HCT116 (cell line): Measurements from ENCODE around the gene SPATA20. TPM values are rescaled to one million over a fixed set of nuclear protein-coding genes. Genes with fewer than 3 reads are reported as not detected.

Source experiments
- ATAC-seq: fragments of 200-7000 bp; cut with Tn5 transposase; 2 replicates; pipeline ENCODE4 v1.9.1; 2020; ENCODE audit warnings: mild to moderate bottlenecking, moderate library complexity
- BruUV-seq: library from RNA; stranded (reverse); fragments of 400-500 nt; replicated peaks from 2 replicates; lab custom pipeline; 2021; lab: Mats Ljungman, UMichigan
- CTCF ChIA-PET: fragments of 300-600 bp; sonication (Branson Sonifier 250); formaldehyde crosslinking; loops from one replicate; lab custom pipeline; 2021; ENCODE audit warnings: antibody characterized with exemption; lab: Charles Lee
- POLR2A ChIA-PET: fragments of 300-600, 350-600 bp; sonication (Branson Sonifier 250); formaldehyde crosslinking; loops from one replicate; lab custom pipeline; 2021; ENCODE audit warnings: antibody characterized with exemption; lab: Charles Lee
- RAD21 ChIA-PET, 2 experiments: fragments of 300-600 bp; sonication (Branson Sonifier 250); formaldehyde crosslinking; loops; one replicate each; lab custom pipeline; 2023; ENCODE audit warnings: low total read pairs in 2 of 2; ENCODE audit not compliant: uncharacterized antibody in 2 of 2, unreplicated experiment in 2 of 2, low non-redundant PET in 1 of 2; lab: Charles Lee
- DNase-seq: peaks from one replicate; pipeline ENCODE4 v3.0.0-alpha.2; 2010; ENCODE audit warnings: low read depth, low spot score
- H2AFZ ChIP-seq: fragments of 200-600 bp; shearing (Covaris generic), sonication (generic); 2 replicates; pipeline ENCODE4 v1.6.1; 2017; ENCODE audit warnings: low read depth, mixed run types, mixed read lengths, antibody characterized with exemption, low read length; ENCODE audit not compliant: poor library complexity, severe bottlenecking
- H3K27ac ChIP-seq: 2 replicates; pipeline ENCODE4 v1.5.1; 2012; ENCODE audit warnings: low read depth, low read length
- H3K27me3 ChIP-seq: fragments of 200-600 bp; sonication (generic); 2 replicates; pipeline ENCODE4 v1.6.1; 2016; ENCODE audit warnings: mixed run types, low read length, mixed read lengths; ENCODE audit not compliant: insufficient read depth
- H3K36me3 ChIP-seq, 2 experiments: fragments of 200-500 bp in 1 of 2; fragments of 200-600 bp in 1 of 2; sonication (Bioruptor generic) in 1 of 2; sonication (generic) in 1 of 2; 2 replicates each; pipeline versions ENCODE4 v1.5.1 to v1.6.1; 2014 to 2016; ENCODE audit warnings: low read length in 2 of 2, inconsistent platforms in 1 of 2, mixed read lengths in 1 of 2, mixed run types in 1 of 2; ENCODE audit not compliant: insufficient read depth in 2 of 2, control insufficient read depth in 1 of 2
- H3K4me1 ChIP-seq, 2 experiments: fragments of 200-600 bp in 1 of 2; sonication (generic) in 1 of 2; 2 replicates each; pipeline versions ENCODE4 v1.5.1 to v1.6.1; 2012 to 2017; ENCODE audit warnings: low read length in 2 of 2, inconsistent platforms in 1 of 2, mild to moderate bottlenecking in 1 of 2, mixed read lengths in 1 of 2, mixed run types in 1 of 2, moderate library complexity in 1 of 2; ENCODE audit not compliant: insufficient read depth in 2 of 2, control insufficient read depth in 1 of 2
- H3K4me2 ChIP-seq: fragments of 200-600 bp; sonication (generic); 2 replicates; pipeline ENCODE4 v1.6.1; 2017; ENCODE audit warnings: mixed run types, low read length, mixed read lengths
- H3K4me3 ChIP-seq, 2 experiments: fragments of 200-600 bp in 1 of 2; sonication (generic) in 1 of 2; replicated peaks in 1 of 2; 2 replicates each; pipeline ENCODE4 v1.5.1; 2011 to 2016; ENCODE audit warnings: low read length in 2 of 2, control low read depth in 1 of 2, low read depth in 1 of 2, mild to moderate bottlenecking in 1 of 2, mixed read lengths in 1 of 2, mixed run types in 1 of 2
- H3K79me2 ChIP-seq: fragments of 200-600 bp; sonication (generic); 2 replicates; pipeline ENCODE4 v1.6.1; 2017; ENCODE audit warnings: mild to moderate bottlenecking, mixed run types, low read length, moderate library complexity, mixed read lengths; ENCODE audit not compliant: insufficient read depth
- H3K9ac ChIP-seq: fragments of 200-600 bp; sonication (generic); 2 replicates; pipeline ENCODE4 v1.6.1; 2016; ENCODE audit warnings: low read length, mixed read lengths
- H3K9me2 ChIP-seq: fragments of 200-600 bp; sonication (generic), shearing (Covaris generic); 2 replicates; pipeline ENCODE4 v1.6.1; 2017; ENCODE audit warnings: mixed run types, mild to moderate bottlenecking, moderate library complexity; ENCODE audit not compliant: insufficient read depth
- H3K9me3 ChIP-seq, 2 experiments: fragments of 200-500 bp in 1 of 2; fragments of 200-600 bp in 1 of 2; sonication (Bioruptor generic) in 1 of 2; sonication (generic) in 1 of 2; 2 replicates each; pipeline ENCODE4 v1.6.1; 2014 to 2017; ENCODE audit warnings: low read length in 2 of 2, mixed read lengths in 2 of 2, inconsistent platforms in 1 of 2, low read depth in 1 of 2, mild to moderate bottlenecking in 1 of 2, mixed run types in 1 of 2, moderate library complexity in 1 of 2; ENCODE audit not compliant: control insufficient read depth in 1 of 2, insufficient read depth in 1 of 2
- H4K20me1 ChIP-seq: fragments of 200-600 bp; sonication (generic), shearing (Covaris generic); 2 replicates; pipeline ENCODE4 v1.6.1; 2017; ENCODE audit warnings: mixed run types, mild to moderate bottlenecking, moderate library complexity; ENCODE audit not compliant: insufficient read depth
- ATF3 ChIP-seq: IDR thresholded peaks from 2 replicates; pipeline ENCODE4 v1.6.1; 2012
- CBX3 ChIP-seq: IDR thresholded peaks from 2 replicates; pipeline ENCODE4 v1.6.1; 2012; ENCODE audit warnings: low read depth
- EGR1 ChIP-seq: IDR thresholded peaks from 2 replicates; pipeline ENCODE4 v1.6.1; 2012; ENCODE audit warnings: low read depth
- ELF1 ChIP-seq: IDR thresholded peaks from 2 replicates; pipeline ENCODE4 v1.6.1; 2012; ENCODE audit warnings: low read depth, borderline replicate concordance
- EZH2phosphoT487 ChIP-seq: fragments of 200-600 bp; IDR thresholded peaks from 2 replicates; pipeline ENCODE4 v1.6.1; 2018; ENCODE audit warnings: antibody characterized with exemption, borderline replicate concordance
- FOSL1 ChIP-seq: IDR thresholded peaks from 2 replicates; pipeline ENCODE4 v1.6.1; 2012; ENCODE audit warnings: low read depth
- SRF ChIP-seq: IDR thresholded peaks from 2 replicates; pipeline ENCODE4 v1.6.1; 2012; ENCODE audit warnings: low read depth
- YY1 ChIP-seq: IDR thresholded peaks from 2 replicates; pipeline ENCODE4 v1.6.1; 2011; ENCODE audit warnings: low read length, low read depth, moderate library complexity, mild to moderate bottlenecking; ENCODE audit not compliant: insufficient replicate concordance; ENCODE audit errors: extremely low read depth
- intact Hi-C: fragments of 100-400 bp; cut with micrococcal nuclease; formaldehyde crosslinking; loops from 2 replicates; pipeline ENCODE4 v1.10.0; 2022
- total RNA-seq: library from RNA; stranded (reverse); gene quantifications from one replicate; pipeline ENCODE4 v1.2.1, GENCODE V29; 2021; ENCODE audit not compliant: unreplicated experiment
- TF ChIP-seq, protein P1 (sequence below): IDR thresholded peaks from 2 replicates; pipeline ENCODE4 v1.6.1; 2012; ENCODE audit warnings: low read depth

SPATA20 gene
- total RNA-seq, 1 experiment from 2014 or later, result 57.5 TPM

DNA sequence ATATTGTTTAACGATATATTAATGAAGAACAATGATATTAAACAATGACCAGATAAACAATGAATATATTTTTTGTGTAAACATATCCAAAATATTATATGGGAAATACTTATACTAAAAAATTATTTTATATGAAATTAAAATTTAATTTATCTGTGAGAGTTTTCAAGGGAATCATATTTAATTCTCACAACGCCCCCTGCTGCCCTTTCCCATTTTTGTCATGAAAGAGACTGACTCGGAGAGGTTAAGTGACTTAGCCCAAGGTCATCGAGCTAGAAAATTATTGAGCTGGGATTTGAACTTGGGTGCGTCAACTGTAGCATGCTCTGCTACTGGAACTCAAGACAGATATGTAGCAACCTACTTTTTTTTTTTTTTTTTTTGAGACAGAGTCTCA, 45.9 kb upstream of the SPATA20 start (continued):
- TF ChIP-seq, protein P1, sequence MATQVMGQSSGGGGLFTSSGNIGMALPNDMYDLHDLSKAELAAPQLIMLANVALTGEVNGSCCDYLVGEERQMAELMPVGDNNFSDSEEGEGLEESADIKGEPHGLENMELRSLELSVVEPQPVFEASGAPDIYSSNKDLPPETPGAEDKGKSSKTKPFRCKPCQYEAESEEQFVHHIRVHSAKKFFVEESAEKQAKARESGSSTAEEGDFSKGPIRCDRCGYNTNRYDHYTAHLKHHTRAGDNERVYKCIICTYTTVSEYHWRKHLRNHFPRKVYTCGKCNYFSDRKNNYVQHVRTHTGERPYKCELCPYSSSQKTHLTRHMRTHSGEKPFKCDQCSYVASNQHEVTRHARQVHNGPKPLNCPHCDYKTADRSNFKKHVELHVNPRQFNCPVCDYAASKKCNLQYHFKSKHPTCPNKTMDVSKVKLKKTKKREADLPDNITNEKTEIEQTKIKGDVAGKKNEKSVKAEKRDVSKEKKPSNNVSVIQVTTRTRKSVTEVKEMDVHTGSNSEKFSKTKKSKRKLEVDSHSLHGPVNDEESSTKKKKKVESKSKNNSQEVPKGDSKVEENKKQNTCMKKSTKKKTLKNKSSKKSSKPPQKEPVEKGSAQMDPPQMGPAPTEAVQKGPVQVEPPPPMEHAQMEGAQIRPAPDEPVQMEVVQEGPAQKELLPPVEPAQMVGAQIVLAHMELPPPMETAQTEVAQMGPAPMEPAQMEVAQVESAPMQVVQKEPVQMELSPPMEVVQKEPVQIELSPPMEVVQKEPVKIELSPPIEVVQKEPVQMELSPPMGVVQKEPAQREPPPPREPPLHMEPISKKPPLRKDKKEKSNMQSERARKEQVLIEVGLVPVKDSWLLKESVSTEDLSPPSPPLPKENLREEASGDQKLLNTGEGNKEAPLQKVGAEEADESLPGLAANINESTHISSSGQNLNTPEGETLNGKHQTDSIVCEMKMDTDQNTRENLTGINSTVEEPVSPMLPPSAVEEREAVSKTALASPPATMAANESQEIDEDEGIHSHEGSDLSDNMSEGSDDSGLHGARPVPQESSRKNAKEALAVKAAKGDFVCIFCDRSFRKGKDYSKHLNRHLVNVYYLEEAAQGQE, result no peak
- TF ChIP-seq EZH2phosphoT487 (no peak), YY1 (no peak)

DNA sequence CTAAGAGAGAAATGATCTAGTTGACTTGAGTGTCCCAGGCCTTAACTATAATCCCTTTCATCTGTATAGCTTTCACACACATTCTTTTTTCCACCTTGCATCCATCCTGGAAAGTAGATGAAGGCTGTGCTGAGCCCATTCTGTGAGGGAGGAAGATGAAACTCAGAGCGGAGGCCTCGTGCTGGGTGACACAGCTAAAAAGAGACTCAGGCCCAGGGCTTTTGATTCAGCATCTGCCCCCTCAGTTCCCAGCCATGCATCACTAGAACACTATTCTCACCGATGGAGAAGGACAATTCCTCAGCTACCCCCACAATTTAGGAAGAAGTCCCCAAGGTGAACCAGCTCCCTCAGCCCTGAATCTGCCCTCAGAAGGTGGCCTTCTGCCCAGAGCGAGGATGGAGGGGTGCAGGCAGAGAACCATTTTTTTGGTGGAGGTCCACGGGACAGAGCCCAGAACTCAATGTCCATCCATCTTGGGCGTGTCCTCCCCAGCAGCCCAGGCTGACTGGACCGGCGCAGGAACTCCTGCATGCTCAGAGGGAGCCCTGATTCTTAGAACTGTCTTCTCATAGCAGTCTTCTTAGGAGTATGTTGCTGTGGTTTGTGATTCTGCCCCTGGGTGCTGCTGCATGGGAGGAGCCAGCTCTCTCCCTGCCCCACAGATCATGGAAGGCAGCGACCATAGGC, 44.5 kb upstream of the SPATA20 start:
- no peaks in the 10 kb centered on the region for H3K9me3 ChIP-seq
- no peak overlapping the region for H3K4me2 ChIP-seq
- H2AFZ ChIP-seq, result no peak overlapping the region
- no peak for TF ChIP-seq EZH2phosphoT487
- no peak for TF ChIP-seq EGR1
- no peak for TF ChIP-seq ATF3
- TF ChIP-seq FOSL1, result no peak
- no peak for TF ChIP-seq CBX3
- TF ChIP-seq ELF1, result no peak
- TF ChIP-seq SRF, result no peak
- DNase-seq (no peak), ATAC-seq (no peak)
- no peaks in the 10 kb centered on the region for H4K20me1 ChIP-seq
- no peaks in the 10 kb centered on the region for H3K27me3 ChIP-seq
- H3K9me2 ChIP-seq, result no peaks in the 10 kb centered on the region
- no peak overlapping the region for H3K27ac ChIP-seq
- no peaks in the 10 kb centered on the region for H3K36me3 ChIP-seq
- no TSS peak for BruUV-seq
- POLR2A ChIA-PET, result interaction anchor here (1.2 kb wide), 1 partner anchor 207 kb away, joined by 3 read pairs; no protein-coding TSS in a partner anchor
- H3K9ac ChIP-seq, result no peak overlapping the region
- peaks cover 10 to 12% of the 10 kb centered on the region in 2 experiments for H3K4me1 ChIP-seq
- H3K79me2 ChIP-seq, result no peaks in the 10 kb centered on the region
- no peak overlapping the region for H3K4me3 ChIP-seq
- intact Hi-C loops, result no loop called here
- RAD21 ChIA-PET, result no interaction called here
- CTCF ChIA-PET, result interaction anchor here (1.0 to 2.7 kb wide), 5 partner anchors 10 to 31 kb away, joined by 3 to 10 read pairs (median 4); no protein-coding TSS in a partner anchor
